ENCODE measurements around the gene MGRN1.

GRCh38 chr16:4574919-4575705 lies 49.5 kb upstream of the MGRN1 start:
- TF ChIP-seq, protein P1, sequence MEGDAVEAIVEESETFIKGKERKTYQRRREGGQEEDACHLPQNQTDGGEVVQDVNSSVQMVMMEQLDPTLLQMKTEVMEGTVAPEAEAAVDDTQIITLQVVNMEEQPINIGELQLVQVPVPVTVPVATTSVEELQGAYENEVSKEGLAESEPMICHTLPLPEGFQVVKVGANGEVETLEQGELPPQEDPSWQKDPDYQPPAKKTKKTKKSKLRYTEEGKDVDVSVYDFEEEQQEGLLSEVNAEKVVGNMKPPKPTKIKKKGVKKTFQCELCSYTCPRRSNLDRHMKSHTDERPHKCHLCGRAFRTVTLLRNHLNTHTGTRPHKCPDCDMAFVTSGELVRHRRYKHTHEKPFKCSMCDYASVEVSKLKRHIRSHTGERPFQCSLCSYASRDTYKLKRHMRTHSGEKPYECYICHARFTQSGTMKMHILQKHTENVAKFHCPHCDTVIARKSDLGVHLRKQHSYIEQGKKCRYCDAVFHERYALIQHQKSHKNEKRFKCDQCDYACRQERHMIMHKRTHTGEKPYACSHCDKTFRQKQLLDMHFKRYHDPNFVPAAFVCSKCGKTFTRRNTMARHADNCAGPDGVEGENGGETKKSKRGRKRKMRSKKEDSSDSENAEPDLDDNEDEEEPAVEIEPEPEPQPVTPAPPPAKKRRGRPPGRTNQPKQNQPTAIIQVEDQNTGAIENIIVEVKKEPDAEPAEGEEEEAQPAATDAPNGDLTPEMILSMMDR (IDR thresholded peaks at IDR 0.05): no peak
- no peak for TF ChIP-seq POLR2A (IDR thresholded peaks at IDR 0.05)
